Mononuclear cell (primary cell): ENCODE results near the gene CCDC182. TPM values are rescaled to one million over a fixed set of nuclear protein-coding genes. Genes with fewer than 3 reads are reported as not detected.

Experiments
- H3K27me3 ChIP-seq: 2 replicates; pipeline ENCODE4 v1.6.0; 2011; ENCODE audit warnings: low read length, control low read depth; ENCODE audit not compliant: insufficient read depth
- H3K4me1 ChIP-seq: 2 replicates; pipeline ENCODE4 v1.5.1; 2011; ENCODE audit warnings: mild to moderate bottlenecking, low read length, control low read depth; ENCODE audit not compliant: insufficient read depth
- H3K4me3 ChIP-seq: 2 replicates; pipeline ENCODE4 v1.5.1; 2011; ENCODE audit warnings: mild to moderate bottlenecking, low read length, moderate library complexity
- H3K9me3 ChIP-seq: 2 replicates; pipeline ENCODE4 v1.5.1; 2011; ENCODE audit warnings: low read depth, mild to moderate bottlenecking, control low read depth, low read length
- total RNA-seq: library from RNA; depleted of rRNA; stranded (reverse); fragments of >200 nt; gene quantifications from one replicate; pipeline ENCODE4 v1.2.3, GENCODE V29; 2012

The CCDC182 gene
- total RNA-seq, 1 donor: not detected

- Histone ChIP-seq H3K27me3 (no peaks in the 10 kb centered on the region), H3K4me1 (no peaks in the 10 kb centered on the region), H3K4me3 (no peak overlapping the region), H3K9me3 (no peaks in the 10 kb centered on the region)
Measured at GRCh38 chr17:57767561-57767960, 22.5 kb upstream of the CCDC182 start.

- Histone ChIP-seq H3K9me3 (no peaks in the 10 kb centered on the region), H3K27me3 (no peaks in the 10 kb centered on the region), H3K4me3 (no peak overlapping the region), H3K4me1 (no peaks in the 10 kb centered on the region)
Measured at GRCh38 chr17:57766318-57766943, 21.3 kb upstream of the CCDC182 start.

- H3K27me3 ChIP-seq: no peaks in the 10 kb centered on the region
- no peaks in the 10 kb centered on the region for H3K4me1 ChIP-seq
- H3K4me3 ChIP-seq: no peak overlapping the region
- no peaks in the 10 kb centered on the region for H3K9me3 ChIP-seq
Measured at GRCh38 chr17:57762452-57763395, 17.6 kb upstream of the CCDC182 start.

GRCh38 chr17:57761887-57762286 is 16.8 kb upstream of the CCDC182 start:
- Histone ChIP-seq H3K4me3 (no peak overlapping the region), H3K4me1 (no peaks in the 10 kb centered on the region), H3K9me3 (no peaks in the 10 kb centered on the region), H3K27me3 (no peaks in the 10 kb centered on the region)

GRCh38 chr17:57760046-57760445 is 14.9 kb upstream of the CCDC182 start:
- Histone ChIP-seq H3K27me3 (no peaks in the 10 kb centered on the region), H3K9me3 (no peaks in the 10 kb centered on the region), H3K4me1 (no peaks in the 10 kb centered on the region), H3K4me3 (no peak overlapping the region)

- Histone ChIP-seq H3K9me3 (no peaks in the 10 kb centered on the region), H3K4me1 (no peaks in the 10 kb centered on the region)
Measured at GRCh38 chr17:57758654-57759053, 13.6 kb upstream of the CCDC182 start.

GRCh38 chr17:57757735-57758134 is 12.6 kb upstream of the CCDC182 start:
- Histone ChIP-seq H3K4me3 (no peak overlapping the region), H3K4me1 (no peaks in the 10 kb centered on the region), H3K27me3 (no peaks in the 10 kb centered on the region), H3K9me3 (no peaks in the 10 kb centered on the region)

More at GRCh38 chr17:57758654-57759053, 13.6 kb upstream of the CCDC182 start:
- no peak overlapping the region for H3K4me3 ChIP-seq
- H3K27me3 ChIP-seq: no peaks in the 10 kb centered on the region

GRCh38 chr17:57756951-57757350 is 11.9 kb upstream of the CCDC182 start:
- peaks cover 2% of the 10 kb centered on the region for H3K4me1 ChIP-seq
- H3K4me3 ChIP-seq: no peak overlapping the region
- H3K27me3 ChIP-seq: no peaks in the 10 kb centered on the region
- H3K9me3 ChIP-seq: no peaks in the 10 kb centered on the region

- Histone ChIP-seq H3K4me1 (peaks cover 14% of the 10 kb centered on the region), H3K27me3 (no peaks in the 10 kb centered on the region), H3K4me3 (no peak overlapping the region)
Measured at GRCh38 chr17:57755480-57756070, 10.5 kb upstream of the CCDC182 start.

GRCh38 chr17:57752031-57752905 is 7.2 kb upstream of the CCDC182 start:
- no peaks in the 10 kb centered on the region for H3K27me3 ChIP-seq
- H3K4me3 ChIP-seq: no peak overlapping the region
- H3K4me1 ChIP-seq: peaks cover 24% of the 10 kb centered on the region
- H3K9me3 ChIP-seq: no peaks in the 10 kb centered on the region

More at GRCh38 chr17:57755480-57756070, 10.5 kb upstream of the CCDC182 start:
- no peaks in the 10 kb centered on the region for H3K9me3 ChIP-seq

- peaks cover 24% of the 10 kb centered on the region for H3K4me1 ChIP-seq
- no peaks in the 10 kb centered on the region for H3K9me3 ChIP-seq
- H3K4me3 ChIP-seq: no peak overlapping the region
- H3K27me3 ChIP-seq: no peaks in the 10 kb centered on the region
Measured at GRCh38 chr17:57751348-57751971, 6.4 kb upstream of the CCDC182 start.

GRCh38 chr17:57750895-57751294 is 5.8 kb upstream of the CCDC182 start:
- no peak overlapping the region for H3K4me3 ChIP-seq
- H3K9me3 ChIP-seq: no peaks in the 10 kb centered on the region
- no peaks in the 10 kb centered on the region for H3K27me3 ChIP-seq
- H3K4me1 ChIP-seq: peaks cover 24% of the 10 kb centered on the region

GRCh38 chr17:57750109-57750871 is 5.2 kb upstream of the CCDC182 start:
- H3K27me3 ChIP-seq: no peaks in the 10 kb centered on the region
- H3K4me3 ChIP-seq: no peak overlapping the region
- H3K9me3 ChIP-seq: no peaks in the 10 kb centered on the region
- peaks cover 24% of the 10 kb centered on the region for H3K4me1 ChIP-seq
